LHCN-M2 (cell line): Measurements from ENCODE around the gene TRIM54. TPM values are rescaled to one million over a fixed set of nuclear protein-coding genes. Genes with fewer than 3 reads are reported as not detected.
A peak's percentile ranks its signal among the peaks of the same experiment; 100 is the strongest.
"Not testable (repeated sequence)": the region's sequence is repeated elsewhere in the genome, so short reads cannot be mapped to it uniquely, and the experiment has no call there.

Source experiments
- DNase-seq: peaks from one replicate; pipeline ENCODE4 v3.0.0-alpha.2; 2012; ENCODE audit warnings: low read depth
- total RNA-seq: library from RNA; depleted of rRNA; stranded (reverse); fragments of >200 nt; gene quantifications from 2 replicates; pipeline ENCODE4 v1.2.3, GENCODE V29; 2014

Gene TRIM54
- total RNA-seq, 1 experiment from 2014 or later = 0.11 TPM

DNA sequence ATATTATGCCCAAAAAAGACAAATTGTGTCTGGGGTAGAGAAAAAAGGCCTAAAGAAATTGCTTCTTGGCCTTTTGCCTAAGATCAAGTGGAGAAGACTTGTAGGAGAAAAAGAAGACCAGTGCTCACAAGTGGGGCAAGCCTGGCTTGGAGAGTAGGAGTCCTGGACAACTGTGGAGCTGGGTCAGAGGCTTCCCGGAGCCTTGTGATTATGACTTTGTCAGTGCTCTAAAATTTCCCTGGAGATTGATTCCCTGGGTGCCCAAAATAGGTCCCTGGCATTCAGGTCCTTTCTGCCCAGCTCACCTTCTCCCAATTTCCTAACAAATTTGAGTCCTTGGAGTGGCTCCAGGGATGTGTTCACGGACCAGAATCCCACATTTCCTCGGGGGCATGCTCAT lies 787 bp upstream of the TRIM54 start:
- DNase-seq = no peak

DNA sequence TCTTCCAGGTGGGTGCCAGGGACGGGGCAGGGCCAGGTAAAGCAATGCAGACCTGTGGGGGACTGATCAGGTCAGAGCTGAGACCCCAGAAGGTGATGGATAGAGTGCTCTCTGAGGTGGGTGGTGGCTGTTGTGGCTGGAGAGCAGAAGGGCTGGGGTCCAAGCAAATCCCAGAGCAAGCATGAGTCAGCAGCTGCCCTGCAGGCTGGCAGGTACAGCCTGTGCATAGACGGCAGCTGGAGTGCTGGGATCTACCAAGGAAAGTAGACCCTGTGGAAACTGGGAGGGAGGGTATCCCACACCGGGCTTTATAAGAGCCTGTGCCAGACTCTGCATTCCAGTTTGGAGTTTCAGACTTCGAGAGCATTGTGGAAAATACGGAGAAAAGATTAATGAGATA lies 663 bp downstream of the TRIM54 start:
- DNase-seq = no peak

DNA sequence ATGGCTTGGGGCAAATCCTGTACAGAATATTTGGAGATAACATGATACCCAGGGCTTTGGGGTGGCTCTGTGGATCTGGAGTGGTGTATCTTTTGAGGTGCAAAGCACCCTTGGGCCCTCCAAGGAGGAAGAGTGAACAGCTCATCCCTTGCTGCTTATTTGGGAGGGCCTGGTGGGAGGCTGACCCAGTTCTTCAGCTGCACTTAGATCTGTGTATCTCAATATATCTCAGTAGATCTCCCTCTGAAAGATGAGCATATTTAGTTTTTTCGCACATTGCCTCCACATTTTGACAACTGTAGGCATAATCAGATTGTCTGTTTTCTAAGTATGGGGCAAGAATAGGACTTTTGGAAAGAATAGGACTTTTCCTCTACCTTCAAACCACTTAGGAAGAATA lies 2.8 kb downstream of the TRIM54 start:
- DNase-seq = no peak

GRCh38 chr2:27285481-27285880 lies 3.3 kb downstream of the TRIM54 start:
- no peak for DNase-seq

GRCh38 chr2:27288610-27289009 lies 6.4 kb downstream of the TRIM54 start:
- no peak for DNase-seq

DNA sequence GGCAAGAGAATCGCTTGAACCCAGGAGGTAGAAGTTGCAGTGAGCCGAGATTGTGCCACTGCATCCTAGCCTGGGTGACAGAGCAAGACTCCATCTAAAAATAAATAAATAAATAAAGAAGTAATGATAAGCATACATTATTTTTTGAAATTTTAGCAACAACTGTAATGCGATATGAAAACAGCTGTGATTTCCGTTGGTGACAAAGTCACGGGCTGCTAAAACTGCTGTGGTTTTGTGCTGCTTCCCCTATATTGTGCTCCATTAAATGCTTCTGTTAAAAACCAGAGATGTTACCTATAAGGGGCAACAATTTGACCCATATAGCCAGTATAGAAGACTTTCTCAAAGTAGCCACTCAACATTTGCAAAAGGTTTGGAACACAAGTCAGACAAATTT lies 8.3 kb downstream of the TRIM54 start:
- no peak for DNase-seq

DNA sequence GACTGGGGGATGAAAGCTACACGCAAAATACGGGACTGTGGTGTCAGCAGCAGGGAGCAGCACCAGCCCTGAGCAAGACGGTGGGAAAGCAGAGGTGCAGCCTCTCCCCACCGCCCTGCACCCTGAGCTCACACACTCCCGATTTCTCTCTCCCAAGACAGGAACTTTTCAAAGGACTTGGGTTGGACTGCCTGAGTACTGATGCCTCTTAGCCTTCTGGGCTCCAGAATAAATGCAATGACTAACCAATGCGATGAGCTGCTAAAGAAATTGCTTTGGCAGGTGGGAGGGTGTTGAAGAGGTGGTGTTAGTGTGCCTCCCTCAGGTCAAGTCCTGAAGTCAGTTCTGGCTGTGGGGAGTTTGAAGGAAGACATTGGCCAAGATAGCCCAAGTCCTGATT lies 9.6 kb downstream of the TRIM54 start:
- no peak for DNase-seq

DNA sequence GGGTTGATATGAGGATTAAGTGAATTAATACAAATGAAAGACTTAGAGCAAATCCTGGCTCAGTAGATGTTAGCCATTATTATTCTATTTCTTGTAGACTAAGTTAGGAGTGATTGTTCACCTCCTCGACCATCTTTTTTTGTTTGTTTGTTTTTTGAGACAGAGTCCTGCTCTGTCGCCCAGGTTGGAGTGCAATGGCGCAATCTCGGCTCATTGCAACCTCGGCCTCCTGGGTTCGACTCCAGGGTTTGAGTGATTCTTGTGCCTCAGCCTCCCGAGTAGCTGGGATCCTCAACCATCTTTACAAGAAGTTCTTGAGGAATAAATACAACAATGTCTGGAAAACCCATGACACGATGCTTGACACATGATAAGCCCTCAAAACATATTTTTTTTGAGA lies 12.7 kb downstream of the TRIM54 start:
- no peak for DNase-seq

GRCh38 chr2:27296481-27296880 lies 14.3 kb downstream of the TRIM54 start:
- no peak for DNase-seq

DNA sequence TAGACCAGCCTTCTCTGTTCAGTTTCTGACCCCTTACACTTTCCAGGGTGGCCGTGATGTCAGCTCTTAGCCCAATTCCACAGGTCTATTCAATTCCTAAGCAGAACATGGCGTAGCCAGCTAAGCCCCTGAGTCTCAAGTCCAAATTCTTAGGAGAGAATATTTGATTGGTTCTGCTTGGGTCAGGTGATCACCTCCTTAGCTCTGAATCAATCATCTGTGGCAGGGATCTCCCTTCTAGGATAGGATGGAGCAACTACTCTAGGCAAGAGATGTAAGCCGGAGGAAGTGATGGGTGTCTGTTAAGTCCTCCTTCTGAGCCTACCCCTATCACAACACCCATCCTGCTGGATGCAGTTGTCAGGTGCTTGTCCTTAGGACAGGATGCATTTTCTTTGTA lies 15.0 kb downstream of the TRIM54 start:
- no peak for DNase-seq

DNA sequence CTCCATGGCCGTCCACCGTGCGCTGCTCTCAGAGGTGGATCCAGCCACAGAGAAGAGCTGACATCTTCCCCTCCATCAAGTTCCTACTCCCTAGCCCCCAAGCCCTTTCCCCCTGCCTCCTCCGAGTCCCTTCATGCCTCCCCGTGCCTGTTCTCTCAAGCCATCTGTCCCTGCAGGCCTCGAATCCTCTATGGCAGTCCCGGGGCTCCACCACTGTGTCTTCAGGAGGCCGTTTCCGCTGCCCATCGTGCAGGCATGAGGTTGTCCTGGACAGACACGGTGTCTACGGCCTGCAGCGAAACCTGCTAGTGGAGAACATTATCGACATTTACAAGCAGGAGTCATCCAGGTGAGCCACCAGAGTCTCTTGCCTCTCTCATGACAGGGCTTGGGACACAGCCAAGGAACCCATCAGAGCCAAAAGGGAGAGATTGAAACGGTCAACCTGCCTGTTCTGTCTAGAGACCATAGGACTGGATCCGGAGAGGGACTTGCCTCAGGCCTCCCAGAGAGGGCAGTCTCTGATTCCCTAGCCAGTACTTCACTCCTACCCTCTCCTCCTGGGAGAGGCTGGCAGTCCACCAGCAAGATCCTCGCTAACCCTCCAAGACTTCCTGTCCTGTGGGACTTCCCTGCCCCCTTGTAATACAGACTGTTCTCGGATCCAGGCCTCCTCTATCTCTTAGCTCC lies 16.3 kb downstream of the TRIM54 start:
- no peak for DNase-seq

DNA sequence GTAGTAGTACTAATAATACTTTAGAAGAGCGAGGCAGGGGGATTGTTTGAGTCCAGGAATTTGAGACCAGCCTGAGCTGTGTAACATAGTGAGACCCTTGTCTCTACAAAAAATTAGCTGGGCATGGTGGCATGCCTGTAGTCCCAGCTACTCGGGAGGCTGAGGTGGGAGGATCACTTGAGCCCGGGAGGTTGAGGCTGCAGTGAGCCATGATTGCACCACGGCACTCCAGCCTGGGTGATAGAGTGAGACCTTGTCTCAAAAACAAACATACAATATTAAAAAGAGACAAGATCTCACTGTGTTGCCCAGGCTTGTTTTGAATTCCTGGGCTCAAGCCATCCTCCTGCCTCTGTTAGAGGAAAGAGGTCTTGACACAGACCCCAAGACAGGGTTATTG lies 18.4 kb downstream of the TRIM54 start:
- not testable (repeated sequence) for DNase-seq

DNA sequence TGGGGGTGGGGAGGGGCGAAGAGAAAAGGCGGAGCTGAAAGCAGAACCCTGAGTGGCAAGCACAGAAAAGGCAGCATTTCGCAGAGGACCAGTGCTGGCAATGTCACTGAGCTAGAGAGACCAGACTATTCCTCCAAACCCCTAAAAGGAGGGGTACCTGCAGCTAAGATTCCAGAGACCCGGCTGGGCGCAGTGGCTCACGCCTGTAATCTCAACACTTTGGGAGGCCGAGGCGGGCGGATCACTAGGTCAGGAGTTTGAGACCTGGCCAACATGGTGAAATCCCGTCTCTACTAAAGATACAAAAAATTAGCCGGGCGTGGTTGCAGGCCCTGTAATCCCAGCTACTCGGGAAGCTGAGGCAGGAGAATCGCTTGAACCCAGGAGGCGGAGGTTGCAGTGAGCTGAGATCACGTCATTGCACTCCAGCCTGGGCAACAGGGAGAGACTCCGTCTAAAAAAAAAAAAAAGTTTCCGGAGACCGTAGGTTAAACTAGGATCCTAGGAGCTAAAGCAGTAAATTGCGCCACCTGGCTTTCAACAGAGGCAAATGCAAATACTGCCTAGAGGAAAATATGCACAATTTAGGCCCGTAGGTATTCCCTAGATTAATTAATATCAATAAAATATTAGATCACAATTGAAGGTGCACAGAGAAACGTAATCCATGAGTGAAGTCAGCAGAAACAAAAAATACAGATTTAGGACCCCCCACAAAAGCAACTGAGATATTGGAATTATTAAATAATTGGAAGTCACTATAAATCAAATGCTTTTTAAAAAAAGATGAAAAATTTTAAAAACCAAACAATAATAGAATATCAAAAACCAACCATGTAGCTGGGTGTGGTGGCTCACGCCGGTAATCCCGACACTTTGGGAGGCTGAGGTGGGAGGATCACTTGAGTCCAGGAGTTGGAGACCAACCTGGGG lies 21.1 kb downstream of the TRIM54 start:
- DNase-seq = peak; percentile 66

DNA sequence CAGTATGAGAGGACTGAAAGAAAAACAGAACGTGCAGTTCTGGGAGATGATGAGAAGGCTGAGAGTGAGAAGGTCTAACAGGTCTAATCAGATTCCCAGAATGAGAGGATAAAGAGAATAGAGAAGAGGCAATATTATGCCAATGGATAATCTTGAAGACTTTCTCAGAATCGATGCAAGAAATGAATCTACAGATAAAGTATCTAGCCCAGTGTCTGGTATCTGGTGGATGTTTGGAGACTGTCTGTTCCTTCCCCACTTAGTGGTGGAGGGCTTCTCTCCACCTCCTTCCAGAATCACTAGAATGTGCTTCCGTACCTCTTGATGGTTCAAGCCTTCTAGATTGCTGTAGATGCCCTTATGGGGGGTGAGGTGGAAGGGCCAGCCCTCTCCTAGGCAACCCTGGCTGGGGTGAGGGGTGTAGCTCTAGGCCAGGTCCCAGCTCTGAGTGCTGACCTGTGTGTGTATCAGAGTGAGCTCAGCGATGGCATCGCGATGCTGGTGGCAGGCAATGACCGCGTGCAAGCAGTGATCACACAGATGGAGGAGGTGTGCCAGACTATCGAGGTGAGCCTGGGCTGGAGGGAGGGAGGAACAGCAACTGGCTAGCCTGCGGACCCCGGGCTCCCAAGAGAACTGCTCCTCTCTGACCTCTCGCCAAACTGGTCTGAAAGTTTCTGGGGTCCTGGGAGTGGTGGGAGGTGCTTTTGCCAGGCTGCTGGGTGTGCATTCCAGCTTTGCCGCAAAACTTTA lies 22.4 kb downstream of the TRIM54 start:
- no peak for DNase-seq

- no peak for DNase-seq
Measured at GRCh38 chr2:27305516-27305915, 23.3 kb downstream of the TRIM54 start.

DNA sequence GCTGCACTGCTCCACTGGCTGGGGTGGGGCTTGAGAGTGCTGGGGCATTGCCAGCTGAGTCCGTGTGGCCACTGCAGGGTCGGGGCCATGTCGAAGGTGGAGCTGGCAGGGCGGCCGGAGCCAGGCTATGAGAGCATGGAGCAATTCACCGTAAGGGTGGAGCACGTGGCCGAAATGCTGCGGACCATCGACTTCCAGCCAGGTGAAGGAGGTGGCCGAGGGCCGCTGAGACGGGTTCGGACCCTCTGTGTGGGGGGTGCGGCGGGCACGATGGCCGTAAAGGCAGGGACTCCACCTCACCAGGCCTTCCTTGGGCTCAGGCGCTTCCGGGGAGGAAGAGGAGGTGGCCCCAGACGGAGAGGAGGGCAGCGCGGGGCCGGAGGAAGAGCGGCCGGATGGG lies 23.9 kb downstream of the TRIM54 start:
- no peak for DNase-seq

- no peak for DNase-seq
Measured at GRCh38 chr2:27306573-27307286, 24.5 kb downstream of the TRIM54 start.

DNA sequence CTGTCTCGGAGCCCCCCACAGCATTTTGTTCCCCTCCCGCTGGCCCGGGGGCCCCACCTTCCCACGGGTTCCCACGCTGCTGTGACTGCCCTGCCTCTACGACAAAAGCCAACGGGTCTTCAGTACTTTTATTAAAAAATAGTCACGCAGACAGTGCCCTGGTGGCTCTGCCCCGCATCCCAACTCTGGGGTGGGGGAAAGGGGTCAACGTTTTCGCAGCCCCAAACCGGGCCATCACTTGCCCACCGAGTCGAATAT lies 25.0 kb downstream of the TRIM54 start:
- DNase-seq = no peak

GRCh38 chr2:27307545-27308358 lies 25.5 kb downstream of the TRIM54 start:
- no peak for DNase-seq

DNA sequence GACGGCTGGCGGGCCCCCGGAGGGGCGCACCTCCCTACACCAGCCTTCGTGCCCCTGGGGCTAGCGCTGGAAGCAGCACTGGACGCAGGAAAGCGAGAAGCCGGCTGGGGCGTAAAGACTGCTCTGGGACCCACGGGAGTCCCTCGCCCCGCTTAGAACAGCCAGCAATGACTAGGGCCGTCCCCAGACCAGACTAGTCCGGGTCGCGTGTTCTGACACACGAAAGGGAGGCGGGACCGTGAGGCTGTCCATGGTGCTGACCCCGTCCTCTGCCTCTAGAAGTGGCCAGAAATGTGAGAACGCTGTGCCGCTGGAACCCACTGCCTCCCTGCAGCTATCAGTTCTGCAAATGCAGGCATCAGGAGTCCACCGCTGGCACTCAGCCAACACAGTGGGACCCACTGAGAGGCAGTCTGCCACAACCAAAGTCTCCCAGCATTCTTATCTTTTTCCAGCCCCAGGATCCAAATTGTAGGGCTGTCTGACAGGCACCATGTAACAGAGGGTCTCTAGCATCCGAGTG lies 26.2 kb downstream of the TRIM54 start, which contains the start of gene UCN:
TSS of gene UCN (minus strand) at position 87 of the 523 bp plus-strand sequence. CDS start 550 bp downstream, outside the sequence.
- DNase-seq = no peak

GRCh38 chr2:27309651-27310050 lies 27.4 kb downstream of the TRIM54 start:
- no peak for DNase-seq
